HepG2 (cell line): ENCODE measurements around the gene CNFN. TPM values are rescaled to one million over a fixed set of nuclear protein-coding genes. Genes with fewer than 3 reads are reported as not detected.

ENCODE experiments used
- DBP ChIP-seq: sonication (generic); formaldehyde crosslinking; IDR thresholded peaks from 2 replicates; pipeline ENCODE4 v1.4.0; 2020; ENCODE audit warnings: missing genetic modification reagents; ENCODE audit errors: not compliant biosample characterization
- HBP1 ChIP-seq: IDR thresholded peaks from 2 replicates; pipeline ENCODE4 v1.6.1; 2016; ENCODE audit warnings: low read depth, control low read depth
- MED1 ChIP-seq: sonication (generic); formaldehyde crosslinking; IDR thresholded peaks from 2 replicates; pipeline ENCODE4 v1.4.0; 2020; ENCODE audit warnings: missing genetic modification reagents
- MTA1 ChIP-seq: sonication (generic); formaldehyde crosslinking; IDR thresholded peaks from 2 replicates; pipeline ENCODE4 v1.4.0; 2020; ENCODE audit warnings: missing genetic modification reagents, mild to moderate bottlenecking, borderline replicate concordance
- MXI1 ChIP-seq: IDR thresholded peaks from 3 replicates; pipeline ENCODE4 v1.6.1; 2012; ENCODE audit warnings: low read depth, low read length, inconsistent platforms, borderline replicate concordance
- RNF2 ChIP-seq: fragments of 450-650 bp; conservative IDR thresholded peaks from 2 replicates; pipeline ENCODE4 v1.6.1; 2016; ENCODE audit warnings: low read depth
- SAP130 ChIP-seq: IDR thresholded peaks from 2 replicates; pipeline ENCODE4 v1.6.1; 2016; ENCODE audit warnings: low read depth
- SMC3 ChIP-seq: IDR thresholded peaks from 2 replicates; pipeline ENCODE4 v1.6.1; 2011; ENCODE audit warnings: low read length, improper control_type of control experiment
- SP4 ChIP-seq: sonication (generic); formaldehyde crosslinking; IDR thresholded peaks from 2 replicates; pipeline ENCODE4 v1.8.1; 2023; ENCODE audit warnings: mild to moderate bottlenecking, missing genetic modification reagents
- ZNF136 ChIP-seq: sonication (generic); formaldehyde crosslinking; IDR thresholded peaks from 2 replicates; pipeline ENCODE4 v1.8.1; 2022; ENCODE audit warnings: low read depth, mild to moderate bottlenecking, moderate library complexity, missing genetic modification reagents
- ZNF205 ChIP-seq: IDR thresholded peaks from 2 replicates; pipeline ENCODE4 v1.6.1; 2018; ENCODE audit warnings: missing biosample characterization, missing genetic modification reagents
- ZNF282 ChIP-seq: fragments of 450-650 bp; IDR thresholded peaks from 2 replicates; pipeline ENCODE4 v1.6.1; 2018; ENCODE audit not compliant: partially characterized antibody
- ZNF3 ChIP-seq: IDR thresholded peaks from 2 replicates; pipeline ENCODE4 v1.7.0; 2017; ENCODE audit warnings: inconsistent platforms
- ZNF33B ChIP-seq: sonication (generic); formaldehyde crosslinking; IDR thresholded peaks from 2 replicates; pipeline ENCODE4 v1.5.1; 2020; ENCODE audit warnings: mild to moderate bottlenecking, missing genetic modification reagents
- ZNF362 ChIP-seq: sonication (generic); formaldehyde crosslinking; IDR thresholded peaks from 2 replicates; pipeline ENCODE4 v1.4.0; 2020; ENCODE audit warnings: missing genetic modification reagents, mild to moderate bottlenecking, borderline replicate concordance
- ZNF430 ChIP-seq: sonication (generic); formaldehyde crosslinking; IDR thresholded peaks from 2 replicates; pipeline ENCODE4 v1.9.0; 2021; ENCODE audit warnings: mild to moderate bottlenecking, missing genetic modification reagents
- ZNF770 ChIP-seq: sonication (generic); formaldehyde crosslinking; IDR thresholded peaks from 2 replicates; pipeline ENCODE4 v1.5.0; 2020; ENCODE audit warnings: mild to moderate bottlenecking, missing genetic modification reagents
- polyA plus RNA-seq, 8 experiments: library from polyadenylated mRNA; depleted of rRNA in 3 of 8; stranded (reverse) in 7 of 8; unstranded in 1 of 8; fragments of >200 nt; fragmentation: Illumina TruSeq in 4 of 8; extraction: Trizol in 4 of 8; gene quantifications; 2 replicates each; pipeline versions ENCODE4 v1.2.1 to v1.2.3, GENCODE V29; 2011 to 2016; ENCODE audit warnings: low read depth in 4 of 8, missing spikeins in 1 of 8, mixed read lengths in 1 of 8; ENCODE audit not compliant: insufficient read depth in 1 of 8
- total RNA-seq, 5 experiments: library from RNA; depleted of rRNA; stranded (reverse); fragments of >200 nt; fragmentation: Illumina TruSeq; extraction: Trizol; gene quantifications; 2 replicates each; pipeline ENCODE4 v1.2.3, GENCODE V29; 2016; ENCODE audit warnings: low read depth in 1 of 5

Gene CNFN
- total and polyA plus RNA-seq, 2 of the 13 experiments (the other 11 are each of a cell fraction or from before 2014, with no cell fraction given): 0.35 to 1.1 TPM

- 0 out of 2 replicates have a peak, but pooled peaks have one; percentile 30 for TF ChIP-seq ZNF136 (CRISPR knock-in tag)
- peak; percentile 21; the same call in 1 of the 2 replicates for TF ChIP-seq ZNF770 (CRISPR knock-in tag)
- TF ChIP-seq MXI1: no peak
- no peak for TF ChIP-seq ZNF282
- peak; percentile 50; the same call in 1 of the 2 replicates for TF ChIP-seq SP4 (CRISPR knock-in tag)
- no peak for TF ChIP-seq RNF2
- TF ChIP-seq MED1 (CRISPR knock-in tag): 0 out of 2 replicates have a peak, but pooled peaks have one; percentile 13
- no peak for TF ChIP-seq DBP (CRISPR knock-in tag)
- no peak for TF ChIP-seq ZNF33B (CRISPR knock-in tag)
- TF ChIP-seq HBP1 (CRISPR knock-in tag): peak; percentile 61; the same call in 1 of the 2 replicates
- peak; percentile 35; the same call in 1 of the 2 replicates for TF ChIP-seq ZNF430 (CRISPR knock-in tag)
- peak; percentile 29; the same call in 1 of the 2 replicates for TF ChIP-seq SMC3
- TF ChIP-seq SAP130 (CRISPR knock-in tag): peak; percentile 29; the same call in 1 of the 2 replicates
- TF ChIP-seq MTA1: peak; percentile 56; the same call in 1 of the 2 replicates
- peak; percentile 46; the same call in 1 of the 2 replicates for TF ChIP-seq ZNF362 (CRISPR knock-in tag)
- peak; percentile 25; the same call in 1 of the 2 replicates for TF ChIP-seq ZNF205
- TF ChIP-seq ZNF3 (CRISPR knock-in tag): no peak
- TF ChIP-seq, all 625 proteins: peak for 71
These were observed 3.0 kb downstream of the CNFN start (continued) for GRCh38 chr19:42386974-42387707.
